GM12878 (cell line): ENCODE measurements around the gene FUZ.

Source experiments
- CHD1 ChIP-seq: IDR thresholded peaks from 2 replicates; pipeline ENCODE4 v1.6.1; 2012; ENCODE audit warnings: low read depth, low read length, improper control_type of control experiment
- EZH2 ChIP-seq: IDR thresholded peaks from 2 replicates; pipeline ENCODE4 v1.6.1; 2012; ENCODE audit warnings: low read depth, mild to moderate bottlenecking, control low read depth, inconsistent platforms, low read length, borderline replicate concordance; ENCODE audit not compliant: control insufficient read depth
- HSF1 ChIP-seq: fragments of 150-350 bp; IDR thresholded peaks from 2 replicates; pipeline ENCODE4 v1.6.1; 2014; ENCODE audit warnings: mild to moderate bottlenecking, low read depth, low read length
- MAX ChIP-seq: IDR thresholded peaks from 2 replicates; pipeline ENCODE4 v1.6.1; 2012; ENCODE audit warnings: low read depth, low read length, improper control_type of control experiment
- POLR2A ChIP-seq: IDR thresholded peaks from 2 replicates; pipeline ENCODE4 v1.6.1; 2011; ENCODE audit warnings: low read depth, mild to moderate bottlenecking, low read length
- POLR2AphosphoS5 ChIP-seq: IDR thresholded peaks from 2 replicates; pipeline ENCODE4 v1.6.1; 2011; ENCODE audit warnings: mild to moderate bottlenecking, low read length, inconsistent platforms
- RFX5 ChIP-seq: IDR thresholded peaks from 2 replicates; pipeline ENCODE4 v1.6.1; 2011; ENCODE audit warnings: low read depth, low read length, improper control_type of control experiment
- SMAD1 ChIP-seq: fragments of 450-650 bp; IDR thresholded peaks from 2 replicates; pipeline ENCODE4 v1.6.1; 2018; ENCODE audit warnings: mild to moderate bottlenecking, low read depth; ENCODE audit not compliant: partially characterized antibody
- SMAD5 ChIP-seq: IDR thresholded peaks from 2 replicates; pipeline ENCODE4 v1.6.1; 2016; ENCODE audit warnings: antibody characterized with exemption, low read depth
- TF ChIP-seq, protein P1 (sequence below): fragments of 450-650 bp; IDR thresholded peaks from 2 replicates; pipeline ENCODE4 v1.6.1; 2016; ENCODE audit warnings: mild to moderate bottlenecking, moderate library complexity, borderline replicate concordance
- TF ChIP-seq, protein P2 (sequence below): fragments of 450-650 bp; formaldehyde crosslinking; IDR thresholded peaks from 2 replicates; pipeline ENCODE4 v1.5.0; 2022; ENCODE audit warnings: mild to moderate bottlenecking, missing genetic modification characterization
- TF ChIP-seq, protein P3 (sequence below), 3 experiments: IDR thresholded peaks in 2 of 3; conservative IDR thresholded peaks in 1 of 3; 2 replicates each; pipeline ENCODE4 v1.5.1; 2011; ENCODE audit warnings: low read depth in 3 of 3, low read length in 3 of 3, mild to moderate bottlenecking in 3 of 3, control low read depth in 2 of 3, moderate library complexity in 2 of 3, inconsistent platforms in 1 of 3, mixed read lengths in 1 of 3; ENCODE audit not compliant: control insufficient read depth in 2 of 3, insufficient read depth in 1 of 3; ENCODE audit errors: extremely low read depth in 1 of 3

GRCh38 chr19:49780861-49781260 lies 32.2 kb downstream of the FUZ start:
- no peak for TF ChIP-seq CHD1
- TF ChIP-seq HSF1, result no peak
- TF ChIP-seq, protein P1, sequence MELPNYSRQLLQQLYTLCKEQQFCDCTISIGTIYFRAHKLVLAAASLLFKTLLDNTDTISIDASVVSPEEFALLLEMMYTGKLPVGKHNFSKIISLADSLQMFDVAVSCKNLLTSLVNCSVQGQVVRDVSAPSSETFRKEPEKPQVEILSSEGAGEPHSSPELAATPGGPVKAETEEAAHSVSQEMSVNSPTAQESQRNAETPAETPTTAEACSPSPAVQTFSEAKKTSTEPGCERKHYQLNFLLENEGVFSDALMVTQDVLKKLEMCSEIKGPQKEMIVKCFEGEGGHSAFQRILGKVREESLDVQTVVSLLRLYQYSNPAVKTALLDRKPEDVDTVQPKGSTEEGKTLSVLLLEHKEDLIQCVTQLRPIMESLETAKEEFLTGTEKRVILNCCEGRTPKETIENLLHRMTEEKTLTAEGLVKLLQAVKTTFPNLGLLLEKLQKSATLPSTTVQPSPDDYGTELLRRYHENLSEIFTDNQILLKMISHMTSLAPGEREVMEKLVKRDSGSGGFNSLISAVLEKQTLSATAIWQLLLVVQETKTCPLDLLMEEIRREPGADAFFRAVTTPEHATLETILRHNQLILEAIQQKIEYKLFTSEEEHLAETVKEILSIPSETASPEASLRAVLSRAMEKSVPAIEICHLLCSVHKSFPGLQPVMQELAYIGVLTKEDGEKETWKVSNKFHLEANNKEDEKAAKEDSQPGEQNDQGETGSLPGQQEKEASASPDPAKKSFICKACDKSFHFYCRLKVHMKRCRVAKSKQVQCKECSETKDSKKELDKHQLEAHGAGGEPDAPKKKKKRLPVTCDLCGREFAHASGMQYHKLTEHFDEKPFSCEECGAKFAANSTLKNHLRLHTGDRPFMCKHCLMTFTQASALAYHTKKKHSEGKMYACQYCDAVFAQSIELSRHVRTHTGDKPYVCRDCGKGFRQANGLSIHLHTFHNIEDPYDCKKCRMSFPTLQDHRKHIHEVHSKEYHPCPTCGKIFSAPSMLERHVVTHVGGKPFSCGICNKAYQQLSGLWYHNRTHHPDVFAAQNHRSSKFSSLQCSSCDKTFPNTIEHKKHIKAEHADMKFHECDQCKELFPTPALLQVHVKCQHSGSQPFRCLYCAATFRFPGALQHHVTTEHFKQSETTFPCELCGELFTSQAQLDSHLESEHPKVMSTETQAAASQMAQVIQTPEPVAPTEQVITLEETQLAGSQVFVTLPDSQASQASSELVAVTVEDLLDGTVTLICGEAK, result no peak
- no peak for TF ChIP-seq EZH2
- TF ChIP-seq SMAD1, result no peak
- TF ChIP-seq RFX5, result no peak
- TF ChIP-seq POLR2A, result no peak; the same call in 1 of the 2 replicates
- TF ChIP-seq, protein P2, sequence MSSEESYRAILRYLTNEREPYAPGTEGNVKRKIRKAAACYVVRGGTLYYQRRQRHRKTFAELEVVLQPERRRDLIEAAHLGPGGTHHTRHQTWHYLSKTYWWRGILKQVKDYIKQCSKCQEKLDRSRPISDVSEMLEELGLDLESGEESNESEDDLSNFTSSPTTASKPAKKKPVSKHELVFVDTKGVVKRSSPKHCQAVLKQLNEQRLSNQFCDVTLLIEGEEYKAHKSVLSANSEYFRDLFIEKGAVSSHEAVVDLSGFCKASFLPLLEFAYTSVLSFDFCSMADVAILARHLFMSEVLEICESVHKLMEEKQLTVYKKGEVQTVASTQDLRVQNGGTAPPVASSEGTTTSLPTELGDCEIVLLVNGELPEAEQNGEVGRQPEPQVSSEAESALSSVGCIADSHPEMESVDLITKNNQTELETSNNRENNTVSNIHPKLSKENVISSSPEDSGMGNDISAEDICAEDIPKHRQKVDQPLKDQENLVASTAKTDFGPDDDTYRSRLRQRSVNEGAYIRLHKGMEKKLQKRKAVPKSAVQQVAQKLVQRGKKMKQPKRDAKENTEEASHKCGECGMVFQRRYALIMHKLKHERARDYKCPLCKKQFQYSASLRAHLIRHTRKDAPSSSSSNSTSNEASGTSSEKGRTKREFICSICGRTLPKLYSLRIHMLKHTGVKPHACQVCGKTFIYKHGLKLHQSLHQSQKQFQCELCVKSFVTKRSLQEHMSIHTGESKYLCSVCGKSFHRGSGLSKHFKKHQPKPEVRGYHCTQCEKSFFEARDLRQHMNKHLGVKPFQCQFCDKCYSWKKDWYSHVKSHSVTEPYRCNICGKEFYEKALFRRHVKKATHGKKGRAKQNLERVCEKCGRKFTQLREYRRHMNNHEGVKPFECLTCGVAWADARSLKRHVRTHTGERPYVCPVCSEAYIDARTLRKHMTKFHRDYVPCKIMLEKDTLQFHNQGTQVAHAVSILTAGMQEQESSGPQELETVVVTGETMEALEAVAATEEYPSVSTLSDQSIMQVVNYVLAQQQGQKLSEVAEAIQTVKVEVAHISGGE, result no peak
- TF ChIP-seq, protein P3, sequence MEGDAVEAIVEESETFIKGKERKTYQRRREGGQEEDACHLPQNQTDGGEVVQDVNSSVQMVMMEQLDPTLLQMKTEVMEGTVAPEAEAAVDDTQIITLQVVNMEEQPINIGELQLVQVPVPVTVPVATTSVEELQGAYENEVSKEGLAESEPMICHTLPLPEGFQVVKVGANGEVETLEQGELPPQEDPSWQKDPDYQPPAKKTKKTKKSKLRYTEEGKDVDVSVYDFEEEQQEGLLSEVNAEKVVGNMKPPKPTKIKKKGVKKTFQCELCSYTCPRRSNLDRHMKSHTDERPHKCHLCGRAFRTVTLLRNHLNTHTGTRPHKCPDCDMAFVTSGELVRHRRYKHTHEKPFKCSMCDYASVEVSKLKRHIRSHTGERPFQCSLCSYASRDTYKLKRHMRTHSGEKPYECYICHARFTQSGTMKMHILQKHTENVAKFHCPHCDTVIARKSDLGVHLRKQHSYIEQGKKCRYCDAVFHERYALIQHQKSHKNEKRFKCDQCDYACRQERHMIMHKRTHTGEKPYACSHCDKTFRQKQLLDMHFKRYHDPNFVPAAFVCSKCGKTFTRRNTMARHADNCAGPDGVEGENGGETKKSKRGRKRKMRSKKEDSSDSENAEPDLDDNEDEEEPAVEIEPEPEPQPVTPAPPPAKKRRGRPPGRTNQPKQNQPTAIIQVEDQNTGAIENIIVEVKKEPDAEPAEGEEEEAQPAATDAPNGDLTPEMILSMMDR (IDR thresholded peaks at IDR 0.05 in 2 of 3, conservative IDR thresholded peaks at IDR 0.05 in 1 of 3; ENCODE audit: control insufficient read depth in 2 of 3, extremely low read depth in 1 of 3, insufficient read depth in 1 of 3, low read depth in 3 of 3, low read length in 3 of 3), result no peak
- no peak for TF ChIP-seq MAX
- TF ChIP-seq POLR2AphosphoS5, result no peak
- no peak for TF ChIP-seq SMAD5
